ENCODE measurements around the gene YARS2.
"Not testable (repeated sequence)": the region's sequence is repeated elsewhere in the genome, so short reads cannot be mapped to it uniquely, and the experiment has no call there.

Gene YARS2

GRCh38 chr12:32702473-32702872, 53.2 kb downstream of the YARS2 start:
- H3K4me3 ChIP-seq (ENCODE audit: control insufficient read depth, low read depth, low read length) = no peak overlapping the region
- TF ChIP-seq CTCF (IDR thresholded peaks at IDR 0.05; ENCODE audit: control insufficient read depth, insufficient read depth, low read depth, low read length, missing control alignments) = no peak
- peak; percentile 4 for DNase-seq (ENCODE audit: low read depth)

DNA sequence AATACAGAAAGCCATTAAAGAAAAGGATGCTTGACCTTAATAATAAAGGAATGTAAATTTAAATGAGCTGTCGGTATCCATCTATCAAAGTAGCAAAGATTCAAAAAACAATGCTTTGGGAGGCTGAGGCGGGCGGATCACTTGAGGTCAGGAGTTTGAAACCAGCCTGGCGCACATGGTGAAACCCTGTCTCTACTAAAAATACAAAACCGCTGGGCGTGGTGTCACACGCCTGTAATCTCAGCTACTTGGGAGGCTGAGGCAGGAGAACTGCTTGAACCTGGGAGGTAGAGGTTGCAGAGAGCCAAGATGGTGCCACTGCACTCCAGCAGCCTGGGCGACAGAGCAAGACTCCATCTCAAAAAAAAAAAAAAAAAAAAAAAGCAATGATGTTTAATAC, 56.3 kb downstream of the YARS2 start:
- DNase-seq (ENCODE audit: low read depth); H3K4me3 ChIP-seq (ENCODE audit: control insufficient read depth, low read depth, low read length): not testable (repeated sequence)

- no peak overlapping the region for H3K4me3 ChIP-seq (ENCODE audit: control insufficient read depth, low read depth, low read length)
- no peak for DNase-seq (ENCODE audit: low read depth)
- TF ChIP-seq CTCF (IDR thresholded peaks at IDR 0.05; ENCODE audit: control insufficient read depth, insufficient read depth, low read depth, low read length, missing control alignments) = no peak
Measured at GRCh38 chr12:32698285-32698684, 57.4 kb downstream of the YARS2 start.

DNA sequence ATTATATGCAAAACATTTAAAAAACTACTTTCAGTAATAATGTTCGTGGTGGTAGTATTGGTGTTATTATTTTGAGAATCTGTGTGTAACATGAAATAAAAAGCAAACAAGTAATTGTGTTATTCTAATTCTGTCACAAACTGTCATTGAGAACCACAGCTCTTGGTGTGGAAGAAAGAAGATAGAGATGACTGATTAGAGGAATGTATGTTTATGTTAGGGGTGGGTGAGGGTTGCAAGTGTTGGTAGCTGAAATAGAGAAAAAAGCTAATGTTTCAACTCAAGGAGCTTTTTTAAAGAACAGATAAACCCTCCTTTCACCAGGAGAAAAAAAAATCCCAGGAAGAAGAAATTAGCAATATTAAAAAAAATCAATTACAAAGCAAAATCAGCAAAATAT, 58.3 kb downstream of the YARS2 start:
- TF ChIP-seq CTCF (IDR thresholded peaks at IDR 0.05; ENCODE audit: control insufficient read depth, insufficient read depth, low read depth, low read length, missing control alignments) = no peak
- no peak for DNase-seq (ENCODE audit: low read depth)
- H3K4me3 ChIP-seq (ENCODE audit: control insufficient read depth, low read depth, low read length) = no peak overlapping the region
